Fibroblast of gingiva (primary cell): ENCODE measurements around the gene SLC25A43.

ENCODE experiments used
- DNase-seq: peaks from one replicate; pipeline ENCODE4 v3.0.0-alpha.2; 2011; ENCODE audit warnings: low read depth

Gene SLC25A43

DNA sequence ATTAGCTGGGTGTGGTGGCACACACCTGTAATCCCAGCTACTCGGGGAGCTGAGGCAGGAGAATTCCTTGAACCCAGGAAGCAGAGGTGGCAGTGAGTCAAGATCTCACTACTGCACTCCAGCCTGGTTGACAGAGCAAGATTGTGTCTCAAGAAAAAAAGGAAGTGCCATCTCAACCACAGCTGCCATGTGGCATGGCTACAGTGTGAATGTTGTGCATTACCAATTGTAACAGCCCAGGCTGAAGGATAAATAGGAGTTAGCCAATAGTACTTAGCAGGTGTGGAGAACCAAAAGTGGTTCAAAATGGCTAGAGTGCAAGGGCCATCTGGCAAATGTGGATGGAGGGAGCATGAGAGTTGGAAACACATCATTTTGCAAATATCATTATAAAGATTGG is 98.0 kb downstream of the SLC25A43 start:
- no peak for DNase-seq

DNA sequence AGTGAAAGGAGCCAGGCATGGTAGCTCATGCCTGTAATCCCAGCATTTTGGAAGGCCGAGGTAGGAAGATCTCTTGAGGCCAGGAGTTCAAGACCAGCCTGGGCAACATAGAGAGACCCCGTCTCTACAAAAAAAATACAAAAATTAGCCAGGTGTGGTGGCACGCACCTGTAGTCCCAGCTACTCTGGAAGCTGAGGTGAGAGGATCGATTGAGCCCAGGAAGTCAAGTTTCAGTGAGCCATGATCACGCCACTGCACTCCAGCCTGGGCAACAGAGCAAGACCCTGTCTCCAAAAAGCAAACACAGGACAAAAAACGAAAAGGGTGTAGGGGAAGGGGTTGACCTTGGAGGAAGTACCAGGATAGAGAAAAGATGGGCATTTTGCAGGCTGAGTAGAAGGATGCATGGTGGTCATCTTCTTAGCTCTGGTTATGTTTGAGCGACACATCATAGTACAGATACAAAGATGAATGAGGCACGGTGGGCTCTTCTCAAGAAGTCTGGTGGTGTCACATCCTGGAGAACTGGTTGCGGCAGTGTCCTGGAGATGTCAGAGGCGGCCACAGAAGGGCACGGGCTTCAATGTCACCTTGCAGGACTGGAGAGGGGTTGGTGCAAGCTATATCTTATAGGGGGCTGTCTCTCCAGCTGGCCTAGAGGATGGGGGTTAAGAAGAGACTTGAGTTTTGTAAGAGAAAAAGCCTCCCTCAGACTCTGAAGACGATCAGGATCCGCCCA is 101.1 kb downstream of the SLC25A43 start:
- no peak for DNase-seq

DNA sequence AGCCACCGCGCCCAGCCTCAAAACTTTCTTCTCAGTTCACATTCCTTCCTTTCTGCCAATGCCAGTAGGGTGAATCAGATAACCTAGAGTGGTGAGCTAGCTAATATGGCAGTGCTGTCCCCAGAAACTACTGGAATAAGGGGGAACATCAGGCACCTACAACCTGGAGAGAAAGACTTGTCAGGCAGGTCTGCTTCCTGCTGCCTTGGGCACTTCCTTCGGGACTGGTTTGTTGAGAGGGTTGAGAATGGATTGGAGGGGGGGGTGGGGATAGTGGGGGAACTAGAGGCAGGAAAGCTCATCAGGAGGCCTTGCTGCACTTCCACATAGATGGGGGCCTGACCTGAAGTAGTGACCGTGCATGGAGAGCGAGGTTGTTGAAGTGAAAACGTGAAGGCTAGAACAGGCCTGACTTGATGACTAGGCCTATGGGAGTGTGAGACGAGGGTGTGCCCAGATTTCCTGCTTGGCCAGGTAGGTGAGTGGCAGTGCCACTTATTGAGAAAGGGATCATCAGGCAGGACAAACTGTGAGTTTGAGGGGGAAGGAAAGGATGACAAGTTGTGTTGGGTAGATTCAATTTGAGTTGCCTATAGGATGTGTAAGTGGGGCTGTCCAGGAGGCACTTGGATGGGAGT is 102.5 kb downstream of the SLC25A43 start:
- no peak for DNase-seq

DNA sequence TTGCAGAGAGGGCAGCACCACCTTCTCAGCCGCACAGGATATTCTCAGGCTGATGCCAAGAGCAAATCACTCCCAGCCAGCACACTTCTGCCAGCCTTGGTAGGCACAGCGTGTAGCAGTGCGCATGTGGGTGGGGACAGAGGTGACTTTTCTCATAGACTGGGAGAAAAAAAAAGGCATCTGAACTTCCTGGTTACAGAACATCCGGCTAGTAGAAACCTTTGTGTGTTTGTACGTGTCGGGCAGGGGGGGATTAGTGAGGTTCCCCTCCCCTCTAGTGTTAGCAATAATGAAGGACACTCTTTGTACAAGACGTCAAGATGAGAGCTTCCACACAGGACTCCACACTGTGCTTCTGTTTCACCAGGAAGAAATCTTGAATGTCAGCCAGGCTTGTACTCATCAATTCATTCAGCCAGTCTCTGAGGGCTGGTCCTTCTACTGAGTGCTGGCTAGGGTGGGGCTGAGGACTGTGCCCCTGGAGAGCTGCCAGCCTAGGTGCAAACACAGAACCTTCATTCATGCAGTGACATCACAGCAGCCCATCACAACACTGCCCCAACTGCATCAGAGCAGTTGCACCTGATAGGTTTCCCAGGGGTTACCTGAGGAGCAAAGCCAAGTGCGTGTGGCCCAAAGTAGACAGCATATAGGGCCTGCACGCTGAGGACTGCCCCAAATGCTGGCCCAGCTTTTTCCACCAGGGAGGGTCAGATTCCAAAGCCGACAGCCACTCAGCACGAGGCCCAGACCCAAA is 103.8 kb downstream of the SLC25A43 start:
- peak; percentile 20 for DNase-seq

DNA sequence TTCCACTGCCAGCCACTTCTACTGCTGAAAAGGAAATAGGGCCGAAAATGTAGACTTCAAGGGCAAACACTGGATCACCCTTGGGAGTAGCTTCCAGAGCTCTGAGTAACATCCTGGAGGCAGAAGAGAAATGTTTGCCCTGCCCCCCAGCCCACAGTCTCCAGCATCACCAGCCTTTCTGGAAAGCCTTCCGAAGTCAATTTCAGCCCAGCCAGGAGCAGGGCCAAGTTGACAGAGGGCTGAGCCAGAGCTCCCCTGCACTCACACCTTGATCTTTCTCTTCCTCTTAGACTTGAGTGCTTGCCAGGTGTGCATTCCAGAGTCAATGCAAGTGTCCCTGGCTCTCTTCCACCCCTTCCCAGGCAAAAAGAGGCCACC is 104.3 kb downstream of the SLC25A43 start:
- peak; percentile 88 for DNase-seq
